Mesendoderm (in vitro differentiated cells): ENCODE results near the gene KRTAP9-7. TPM values are rescaled to one million over a fixed set of nuclear protein-coding genes. Genes with fewer than 3 reads are reported as not detected.

Experiments used
- DNase-seq: peaks from one replicate; pipeline ENCODE4 v3.0.0; 2013
- H2AK5ac ChIP-seq: 2 replicates; pipeline ENCODE4 v1.6.1; 2013; ENCODE audit warnings: low read length, inconsistent platforms
- H2BK120ac ChIP-seq: 2 replicates; pipeline ENCODE4 v1.6.1; 2013; ENCODE audit warnings: low read depth, mild to moderate bottlenecking, low read length, moderate library complexity, mixed read lengths
- H2BK15ac ChIP-seq: replicated peaks from 2 replicates; pipeline ENCODE4 v1.6.1; 2013; ENCODE audit warnings: low read depth, mild to moderate bottlenecking, moderate library complexity
- H2BK5ac ChIP-seq: 2 replicates; pipeline ENCODE4 v1.6.1; 2013; ENCODE audit warnings: low read length, inconsistent platforms
- H3K18ac ChIP-seq: 2 replicates; pipeline ENCODE4 v1.6.1; 2013; ENCODE audit warnings: mild to moderate bottlenecking, low read length, mixed read lengths
- H3K23ac ChIP-seq: one replicate; pipeline ENCODE4 v1.6.1; 2013; ENCODE audit warnings: low read length
- H3K27ac ChIP-seq: 2 replicates; pipeline ENCODE4 v1.5.1; 2013; ENCODE audit warnings: low read depth, mild to moderate bottlenecking, inconsistent platforms, low read length, moderate library complexity
- H3K27me3 ChIP-seq: 2 replicates; pipeline ENCODE4 v1.6.1; 2013; ENCODE audit warnings: low read length, control low read depth, mild to moderate bottlenecking, inconsistent platforms; ENCODE audit not compliant: insufficient read depth, poor library complexity
- H3K36me3 ChIP-seq: 2 replicates; pipeline ENCODE4 v1.6.1; 2013; ENCODE audit warnings: low read length, inconsistent platforms; ENCODE audit not compliant: control insufficient read depth, insufficient read depth
- H3K4ac ChIP-seq: one replicate; pipeline ENCODE4 v1.6.1; 2013; ENCODE audit warnings: low read depth, mild to moderate bottlenecking, low read length, moderate library complexity
- H3K4me1 ChIP-seq: 2 replicates; pipeline ENCODE4 v1.6.1; 2013; ENCODE audit warnings: low read depth, low read length, inconsistent platforms; ENCODE audit not compliant: control insufficient read depth
- H3K4me2 ChIP-seq: 2 replicates; pipeline ENCODE4 v1.6.1; 2013; ENCODE audit warnings: low read length
- H3K4me3 ChIP-seq: 2 replicates; pipeline ENCODE4 v1.5.1; 2013; ENCODE audit warnings: mild to moderate bottlenecking, low read length
- H3K56ac ChIP-seq: one replicate; pipeline ENCODE4 v1.6.1; 2013; ENCODE audit warnings: low read length
- H3K79me1 ChIP-seq: 2 replicates; pipeline ENCODE4 v1.6.1; 2013; ENCODE audit warnings: low read length, inconsistent platforms
- H3K79me2 ChIP-seq: 2 replicates; pipeline ENCODE4 v1.6.1; 2013; ENCODE audit warnings: mild to moderate bottlenecking, low read length; ENCODE audit not compliant: control insufficient read depth, insufficient read depth
- H3K9ac ChIP-seq: 2 replicates; pipeline ENCODE4 v1.6.1; 2013; ENCODE audit warnings: low read length, inconsistent platforms
- H4K5ac ChIP-seq: one replicate; pipeline ENCODE4 v1.6.1; 2013; ENCODE audit warnings: low read length
- H4K8ac ChIP-seq: one replicate; pipeline ENCODE4 v1.6.1; 2013; ENCODE audit warnings: low read depth, mild to moderate bottlenecking, control low read depth, low read length, moderate library complexity
- WGBS: extraction: QIAGEN DNeasy Blood & Tissue Kit; methylation state at CpG from one replicate; pipeline ENCODE4 v1.1.7; 2013; ENCODE audit warnings: low lambda C conversion rate, missing lambda C conversion rate; ENCODE audit not compliant: insufficient coverage; ENCODE audit errors: extremely low coverage; 5-methylcytosine and 5-hydroxymethylcytosine counted together
- small RNA-seq: library from polyadenylated mRNA; stranded (forward); fragments of <200 nt; extraction: miRNeasy Mini kit (QIAGEN cat#:217004); gene quantifications from one replicate; pipeline ENCODE3, GENCODE V24; 2013; ENCODE audit not compliant: insufficient read depth

Gene KRTAP9-7

GRCh38 chr17:41325611-41326010, 50.1 kb downstream of the KRTAP9-7 start:
- H2BK15ac ChIP-seq = no peak overlapping the region
- no peak overlapping the region for H3K9ac ChIP-seq
- H3K56ac ChIP-seq = no peak overlapping the region
- no peaks in the 10 kb centered on the region for H3K4me1 ChIP-seq
- DNase-seq = no peak
- no peaks in the 10 kb centered on the region for H3K27me3 ChIP-seq
- no peak overlapping the region for H3K27ac ChIP-seq
- H2BK120ac ChIP-seq = no peak overlapping the region
- H3K4me2 ChIP-seq = no peak overlapping the region
- no peak overlapping the region for H3K4me3 ChIP-seq
- H4K8ac ChIP-seq = no peak overlapping the region
- H3K36me3 ChIP-seq = no peaks in the 10 kb centered on the region
- H4K5ac ChIP-seq = no peak overlapping the region
- no CpG with 5 or more reads among the region's 6 CpGs for WGBS
- no peak overlapping the region for H3K18ac ChIP-seq
- H3K4ac ChIP-seq = no peak overlapping the region
- no peaks in the 10 kb centered on the region for H3K79me1 ChIP-seq
- no peak overlapping the region for H2AK5ac ChIP-seq
- H2BK5ac ChIP-seq = no peak overlapping the region
- no peak overlapping the region for H3K23ac ChIP-seq
- no peaks in the 10 kb centered on the region for H3K79me2 ChIP-seq

Small RNA genes within 50 kb of the gene (small RNA-seq; reads per million reads assigned to genes)
- gene KRTAP9-10P = not detected
